WTC11 (cell line): ENCODE data around the gene CXCL12. TPM values are rescaled to one million over a fixed set of nuclear protein-coding genes. Genes with fewer than 3 reads are reported as not detected.

Source experiments
- ATAC-seq: fragments of 200-7000 bp; cut with Tn5 transposase; 2 replicates; pipeline ENCODE4 v1.10.0; 2021; ENCODE audit warnings: mild to moderate bottlenecking, moderate library complexity
- CTCF ChIA-PET: fragments of 300-600 bp; sonication (Branson Sonifier 250); formaldehyde crosslinking; loops from one replicate; lab custom pipeline; 2021; ENCODE audit warnings: antibody characterized with exemption; lab: Charles Lee
- POLR2A ChIA-PET: fragments of 350-600 bp; sonication (Branson Sonifier 250); formaldehyde crosslinking; loops from one replicate; lab custom pipeline; 2021; ENCODE audit warnings: antibody characterized with exemption; lab: Charles Lee
- DNase-seq: peaks from one replicate; pipeline ENCODE4 v3.0.0; 2021; ENCODE audit warnings: low spot score
- H3K27ac Mint-ChIP-seq: 2 replicates; pipeline ENCODE4 v1.8.0; 2021; ENCODE audit warnings: mixed read lengths
- H3K27me3 Mint-ChIP-seq: 2 replicates; pipeline ENCODE4 v1.8.0; 2021; ENCODE audit warnings: low read depth, mild to moderate bottlenecking, moderate library complexity, mixed read lengths
- H3K36me3 Mint-ChIP-seq: 2 replicates; pipeline ENCODE4 v1.8.0; 2021; ENCODE audit warnings: mixed read lengths
- H3K4me1 Mint-ChIP-seq: 2 replicates; pipeline ENCODE4 v1.8.0; 2022; ENCODE audit warnings: mixed read lengths
- H3K4me3 Mint-ChIP-seq: 2 replicates; pipeline ENCODE4 v1.8.0; 2021; ENCODE audit warnings: mild to moderate bottlenecking, moderate library complexity, mixed read lengths
- H3K9me3 Mint-ChIP-seq: 2 replicates; pipeline ENCODE4 v1.8.0; 2021; ENCODE audit warnings: mixed read lengths
- AFF4 ChIP-seq: sonication (generic); formaldehyde crosslinking; IDR thresholded peaks from 2 replicates; pipeline ENCODE4 v1.8.1; 2023; ENCODE audit warnings: mild to moderate bottlenecking, missing genetic modification reagents, borderline replicate concordance
- AR ChIP-seq: fragments of 250-450 bp; sonication (Bioruptor Pico); IDR thresholded peaks from 2 replicates; pipeline ENCODE4 v1.9.0; 2021; ENCODE audit warnings: mild to moderate bottlenecking
- ARID4B ChIP-seq: sonication (generic); formaldehyde crosslinking; IDR thresholded peaks from 2 replicates; pipeline ENCODE4 v1.8.0; 2023; ENCODE audit warnings: missing genetic modification reagents, mild to moderate bottlenecking, borderline replicate concordance
- EMX1 ChIP-seq: fragments of 250-450 bp; sonication (Bioruptor Pico); IDR thresholded peaks from 2 replicates; pipeline ENCODE4 v1.8.0; 2021; ENCODE audit warnings: mild to moderate bottlenecking
- ETV6 ChIP-seq: sonication (generic); formaldehyde crosslinking; IDR thresholded peaks from 2 replicates; pipeline ENCODE4 v1.8.1; 2022; ENCODE audit warnings: mild to moderate bottlenecking, missing genetic modification reagents
- HMGA2 ChIP-seq: fragments of 250-450 bp; sonication (Bioruptor Pico); IDR thresholded peaks from 2 replicates; pipeline ENCODE4 v1.4.0; 2021; ENCODE audit warnings: mild to moderate bottlenecking, moderate library complexity
- IRF2 ChIP-seq: sonication (generic); formaldehyde crosslinking; IDR thresholded peaks from 2 replicates; pipeline ENCODE4 v1.8.0; 2022; ENCODE audit warnings: low read depth, missing genetic modification reagents, borderline replicate concordance
- NR1H2 ChIP-seq: sonication (generic); formaldehyde crosslinking; IDR thresholded peaks from 2 replicates; pipeline ENCODE4 v1.9.0; 2021; ENCODE audit warnings: mild to moderate bottlenecking, moderate library complexity, missing genetic modification reagents
- RELA ChIP-seq: sonication (generic); formaldehyde crosslinking; IDR thresholded peaks from 2 replicates; pipeline ENCODE4 v1.8.1; 2022; ENCODE audit warnings: missing genetic modification reagents, mild to moderate bottlenecking, borderline replicate concordance
- SMAD3 ChIP-seq: sonication (generic); formaldehyde crosslinking; IDR thresholded peaks from 2 replicates; pipeline ENCODE4 v1.8.0; 2022; ENCODE audit warnings: missing genetic modification reagents, mild to moderate bottlenecking, borderline replicate concordance
- SMAD4 ChIP-seq: sonication (generic); formaldehyde crosslinking; IDR thresholded peaks from 2 replicates; pipeline ENCODE4 v1.8.0; 2022; ENCODE audit warnings: mild to moderate bottlenecking, missing genetic modification reagents
- SOX15 ChIP-seq: fragments of 250-450 bp; sonication (Bioruptor Pico); IDR thresholded peaks from 2 replicates; pipeline ENCODE4 v1.9.0; 2021; ENCODE audit warnings: mild to moderate bottlenecking
- TEAD1 ChIP-seq: sonication (generic); formaldehyde crosslinking; IDR thresholded peaks from 2 replicates; pipeline ENCODE4 v1.8.0; 2022; ENCODE audit warnings: mild to moderate bottlenecking, missing genetic modification reagents
- TP53 ChIP-seq: sonication (generic); formaldehyde crosslinking; IDR thresholded peaks from 2 replicates; pipeline ENCODE4 v1.8.1; 2023; ENCODE audit warnings: mild to moderate bottlenecking, missing genetic modification reagents
- ZNF263 ChIP-seq: sonication (generic); formaldehyde crosslinking; IDR thresholded peaks from 2 replicates; pipeline ENCODE4 v1.8.1; 2022; ENCODE audit warnings: low read depth, mild to moderate bottlenecking, moderate library complexity, missing genetic modification reagents
- total RNA-seq: library from RNA; stranded (reverse); gene quantifications from 3 replicates; pipeline ENCODE4 v1.2.3, GENCODE V29; 2021
- TF ChIP-seq, protein P1 (sequence below): fragments of 250-450 bp; sonication (Bioruptor Pico); IDR thresholded peaks from 2 replicates; pipeline ENCODE4 v1.8.0; 2021; ENCODE audit warnings: mild to moderate bottlenecking
- TF ChIP-seq, protein P2 (sequence below): sonication (generic); formaldehyde crosslinking; IDR thresholded peaks from 2 replicates; pipeline ENCODE4 v1.8.0; 2023; ENCODE audit warnings: missing genetic modification reagents
- TF ChIP-seq, protein P3 (sequence below): fragments of 200-600 bp; IDR thresholded peaks from 2 replicates; pipeline ENCODE4 v1.8.0; 2022; ENCODE audit warnings: antibody characterized with exemption
- TF ChIP-seq, protein P4 (sequence below): sonication (generic); formaldehyde crosslinking; IDR thresholded peaks from 2 replicates; pipeline ENCODE4 v1.8.1; 2023; ENCODE audit warnings: mild to moderate bottlenecking, missing genetic modification reagents, moderate library complexity

CXCL12 gene
- total RNA-seq, 1 experiment from 2014 or later: 52.4 TPM

DNA sequence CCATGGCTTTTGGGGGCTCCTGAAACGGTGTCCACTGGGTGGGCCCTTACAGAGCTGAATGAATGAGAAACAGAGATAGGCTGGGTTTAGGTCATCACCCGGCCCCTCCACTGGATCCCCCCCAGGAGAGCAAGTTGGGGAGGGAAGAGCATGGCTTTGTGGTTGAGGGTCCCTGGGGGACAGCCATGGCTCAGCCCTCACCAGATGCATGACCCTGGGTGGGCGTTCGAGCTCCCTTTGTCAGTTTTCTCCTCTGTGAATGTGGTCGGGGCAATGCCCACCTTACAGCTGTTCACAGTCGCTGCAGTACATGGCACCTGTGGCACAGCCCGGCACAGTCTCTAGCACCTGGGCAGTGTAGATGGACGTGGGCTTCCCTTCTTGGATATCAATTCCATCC is 40.6 kb upstream of the CXCL12 start (continued):
- no peak for TF ChIP-seq AFF4 (CRISPR knock-in tag)
- no peak for TF ChIP-seq RELA
- no peak for TF ChIP-seq NR1H2 (CRISPR knock-in tag)

DNA sequence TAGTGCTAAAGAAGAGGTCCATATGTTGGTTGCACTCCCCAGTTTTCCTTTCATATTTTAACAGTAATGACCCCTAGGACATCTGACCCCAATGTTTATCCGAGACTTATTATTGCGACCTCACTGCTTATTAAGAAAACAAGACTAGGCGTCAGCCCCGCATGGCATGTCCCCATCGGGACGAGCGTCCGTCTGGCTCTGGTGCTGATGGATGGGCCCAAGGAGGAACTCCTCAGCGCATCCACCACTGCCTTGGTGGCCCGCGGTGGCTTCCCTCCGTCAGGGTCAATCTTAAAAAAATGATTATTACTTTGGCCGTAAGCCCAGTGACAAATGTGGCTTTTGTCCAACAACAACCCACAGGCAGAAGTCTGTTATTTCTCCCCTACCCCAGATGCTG is 40.1 kb upstream of the CXCL12 start:
- no peak overlapping the region for H3K27ac Mint-ChIP-seq
- CTCF ChIA-PET: no interaction called here
- TF ChIP-seq, protein P1, sequence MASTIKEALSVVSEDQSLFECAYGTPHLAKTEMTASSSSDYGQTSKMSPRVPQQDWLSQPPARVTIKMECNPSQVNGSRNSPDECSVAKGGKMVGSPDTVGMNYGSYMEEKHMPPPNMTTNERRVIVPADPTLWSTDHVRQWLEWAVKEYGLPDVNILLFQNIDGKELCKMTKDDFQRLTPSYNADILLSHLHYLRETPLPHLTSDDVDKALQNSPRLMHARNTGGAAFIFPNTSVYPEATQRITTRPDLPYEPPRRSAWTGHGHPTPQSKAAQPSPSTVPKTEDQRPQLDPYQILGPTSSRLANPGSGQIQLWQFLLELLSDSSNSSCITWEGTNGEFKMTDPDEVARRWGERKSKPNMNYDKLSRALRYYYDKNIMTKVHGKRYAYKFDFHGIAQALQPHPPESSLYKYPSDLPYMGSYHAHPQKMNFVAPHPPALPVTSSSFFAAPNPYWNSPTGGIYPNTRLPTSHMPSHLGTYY (CRISPR knock-in tag): no peak
- TF ChIP-seq EMX1 (no peak), TEAD1 (CRISPR knock-in tag) (no peak), TP53 (CRISPR knock-in tag) (no peak)
- TF ChIP-seq, protein P2, sequence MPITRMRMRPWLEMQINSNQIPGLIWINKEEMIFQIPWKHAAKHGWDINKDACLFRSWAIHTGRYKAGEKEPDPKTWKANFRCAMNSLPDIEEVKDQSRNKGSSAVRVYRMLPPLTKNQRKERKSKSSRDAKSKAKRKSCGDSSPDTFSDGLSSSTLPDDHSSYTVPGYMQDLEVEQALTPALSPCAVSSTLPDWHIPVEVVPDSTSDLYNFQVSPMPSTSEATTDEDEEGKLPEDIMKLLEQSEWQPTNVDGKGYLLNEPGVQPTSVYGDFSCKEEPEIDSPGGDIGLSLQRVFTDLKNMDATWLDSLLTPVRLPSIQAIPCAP: no peak
- TF ChIP-seq, all 79 proteins: peak for 0
- Mint-ChIP-seq H3K4me1 (peaks cover 4% of the 10 kb centered on the region), H3K4me3 (no peak overlapping the region), H3K36me3 (peaks cover 6% of the 10 kb centered on the region), H3K27me3 (no peaks in the 10 kb centered on the region; the same call in 1 of the 2 replicates), H3K9me3 (peaks cover 31% of the 10 kb centered on the region)
- POLR2A ChIA-PET: no interaction called here
- ATAC-seq: no peak
- no peak for DNase-seq

DNA sequence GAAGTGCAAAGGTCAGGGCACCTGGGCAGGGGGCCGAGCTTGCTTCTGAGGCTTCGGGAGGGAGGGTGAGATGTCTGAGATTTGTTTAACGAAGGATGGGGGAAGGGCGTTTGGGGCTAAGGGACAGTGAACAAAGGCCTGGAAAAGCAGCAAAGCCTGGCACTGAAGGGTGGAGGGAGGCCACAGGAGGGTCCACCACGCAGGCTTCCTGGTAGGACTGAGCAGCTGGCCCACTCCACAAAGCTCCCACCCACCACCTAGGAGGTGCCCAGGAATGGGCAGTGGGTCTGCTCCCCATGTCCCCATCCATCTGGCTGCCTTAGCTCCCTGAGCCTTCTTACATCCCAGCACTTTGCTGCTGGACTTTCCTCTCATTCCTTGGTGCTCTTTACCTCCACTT is 39.4 kb upstream of the CXCL12 start:
- ChIA-PET POLR2A (no interaction called here), CTCF (no interaction called here)
- Mint-ChIP-seq H3K27me3 (no peaks in the 10 kb centered on the region; the same call in 1 of the 2 replicates), H3K36me3 (peaks cover 6% of the 10 kb centered on the region), H3K9me3 (peaks cover 24% of the 10 kb centered on the region), H3K27ac (no peak overlapping the region), H3K4me3 (no peak overlapping the region), H3K4me1 (peaks cover 4% of the 10 kb centered on the region)
- DNase-seq (no peak), ATAC-seq (no peak)
- no peak for TF ChIP-seq SOX15 (CRISPR knock-in tag)
- no peak for TF ChIP-seq AR (CRISPR knock-in tag)
- TF ChIP-seq SMAD4: no peak
- no peak for TF ChIP-seq ETV6 (CRISPR knock-in tag)
- TF ChIP-seq ZNF263 (CRISPR knock-in tag): no peak
- TF ChIP-seq IRF2 (CRISPR knock-in tag): no peak
- TF ChIP-seq, protein P3, sequence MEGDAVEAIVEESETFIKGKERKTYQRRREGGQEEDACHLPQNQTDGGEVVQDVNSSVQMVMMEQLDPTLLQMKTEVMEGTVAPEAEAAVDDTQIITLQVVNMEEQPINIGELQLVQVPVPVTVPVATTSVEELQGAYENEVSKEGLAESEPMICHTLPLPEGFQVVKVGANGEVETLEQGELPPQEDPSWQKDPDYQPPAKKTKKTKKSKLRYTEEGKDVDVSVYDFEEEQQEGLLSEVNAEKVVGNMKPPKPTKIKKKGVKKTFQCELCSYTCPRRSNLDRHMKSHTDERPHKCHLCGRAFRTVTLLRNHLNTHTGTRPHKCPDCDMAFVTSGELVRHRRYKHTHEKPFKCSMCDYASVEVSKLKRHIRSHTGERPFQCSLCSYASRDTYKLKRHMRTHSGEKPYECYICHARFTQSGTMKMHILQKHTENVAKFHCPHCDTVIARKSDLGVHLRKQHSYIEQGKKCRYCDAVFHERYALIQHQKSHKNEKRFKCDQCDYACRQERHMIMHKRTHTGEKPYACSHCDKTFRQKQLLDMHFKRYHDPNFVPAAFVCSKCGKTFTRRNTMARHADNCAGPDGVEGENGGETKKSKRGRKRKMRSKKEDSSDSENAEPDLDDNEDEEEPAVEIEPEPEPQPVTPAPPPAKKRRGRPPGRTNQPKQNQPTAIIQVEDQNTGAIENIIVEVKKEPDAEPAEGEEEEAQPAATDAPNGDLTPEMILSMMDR: no peak
- TF ChIP-seq, protein P4, sequence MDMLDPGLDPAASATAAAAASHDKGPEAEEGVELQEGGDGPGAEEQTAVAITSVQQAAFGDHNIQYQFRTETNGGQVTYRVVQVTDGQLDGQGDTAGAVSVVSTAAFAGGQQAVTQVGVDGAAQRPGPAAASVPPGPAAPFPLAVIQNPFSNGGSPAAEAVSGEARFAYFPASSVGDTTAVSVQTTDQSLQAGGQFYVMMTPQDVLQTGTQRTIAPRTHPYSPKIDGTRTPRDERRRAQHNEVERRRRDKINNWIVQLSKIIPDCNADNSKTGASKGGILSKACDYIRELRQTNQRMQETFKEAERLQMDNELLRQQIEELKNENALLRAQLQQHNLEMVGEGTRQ (CRISPR knock-in tag): no peak
- TF ChIP-seq HMGA2: no peak
- no peak for TF ChIP-seq ARID4B (CRISPR knock-in tag)
- no peak for TF ChIP-seq SMAD3 (CRISPR knock-in tag)
